IPS DF 19.7 (cell line): ENCODE data around the gene GAL3ST1.
"Not testable (repeated sequence)": the region's sequence is repeated elsewhere in the genome, so short reads cannot be mapped to it uniquely, and the experiment has no call there.

Source experiments
- DNase-seq: peaks from one replicate; pipeline ENCODE4 v3.0.0-alpha.2; 2013; ENCODE audit warnings: low read depth, low spot score

GAL3ST1 gene

DNA sequence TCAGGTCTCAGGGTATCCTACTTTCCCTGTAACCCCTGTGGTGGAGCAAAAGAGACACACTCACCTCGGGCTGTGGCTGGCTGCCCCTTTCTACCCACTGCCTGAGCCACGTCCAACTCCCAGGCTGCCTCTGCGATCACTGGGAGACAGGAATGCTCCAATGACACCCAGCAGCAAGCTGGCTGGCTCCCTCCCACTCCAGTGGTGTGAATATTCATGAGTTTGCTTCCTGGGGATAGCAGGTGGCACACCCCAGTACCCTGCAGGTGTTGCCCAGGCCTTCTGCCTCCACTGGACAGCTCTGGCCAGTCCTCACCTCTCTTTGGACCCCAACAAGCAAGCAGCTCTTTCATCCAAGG is 9.7 kb downstream of the GAL3ST1 start:
- DNase-seq: no peak

DNA sequence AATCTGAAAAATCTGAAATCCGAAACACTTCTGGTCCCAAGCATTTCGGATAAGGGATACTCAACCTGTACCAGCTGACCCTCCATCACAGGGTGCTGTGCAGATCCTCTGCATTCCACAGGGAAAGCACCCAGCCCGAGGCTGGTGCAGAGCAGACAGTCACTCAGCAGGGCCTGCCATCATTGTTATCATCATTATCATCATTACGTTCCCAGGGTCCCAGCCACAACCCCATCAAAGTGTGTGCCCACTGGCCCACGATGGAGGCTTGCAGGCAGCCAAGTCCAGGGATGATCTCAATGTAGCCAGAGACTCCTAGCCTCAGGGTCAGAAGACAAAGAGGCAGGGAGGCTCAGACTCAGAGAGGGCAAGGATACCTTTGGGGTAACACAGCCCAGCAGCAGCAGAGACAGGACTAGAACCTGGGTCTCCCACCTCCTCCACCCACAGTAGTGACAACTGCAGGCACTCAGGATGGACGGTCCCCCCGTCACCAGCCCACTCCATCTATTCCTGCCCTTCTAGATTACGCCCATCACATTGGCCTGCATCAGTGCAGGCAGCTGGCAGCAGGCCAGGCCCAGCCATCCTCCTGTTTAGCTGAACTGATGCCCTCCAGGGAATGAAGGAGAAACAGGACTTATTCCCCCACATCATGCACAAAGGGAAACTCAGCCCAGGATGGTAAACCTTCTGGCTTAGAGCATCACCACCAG is 10.3 kb downstream of the GAL3ST1 start:
- DNase-seq: no peak

DNA sequence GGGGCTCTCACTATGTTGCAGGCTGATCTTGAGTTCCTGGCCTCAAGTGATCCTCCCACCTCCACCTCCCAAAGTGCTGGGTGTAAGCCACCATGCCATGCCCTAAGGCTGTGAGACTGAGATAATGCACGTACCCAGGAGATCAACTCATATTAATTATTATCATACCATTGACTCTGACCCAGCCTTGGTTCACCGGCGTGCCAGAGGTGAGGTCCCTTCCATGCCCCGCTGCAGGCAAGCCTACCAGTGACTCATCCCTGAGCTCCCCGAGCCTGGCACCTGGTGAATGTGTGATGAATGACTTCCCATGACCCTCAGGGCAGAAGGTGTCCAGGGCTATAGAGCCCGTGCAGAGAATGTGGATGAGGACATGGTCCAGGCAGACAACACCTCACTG is 12.1 kb downstream of the GAL3ST1 start:
- DNase-seq: no peak

DNA sequence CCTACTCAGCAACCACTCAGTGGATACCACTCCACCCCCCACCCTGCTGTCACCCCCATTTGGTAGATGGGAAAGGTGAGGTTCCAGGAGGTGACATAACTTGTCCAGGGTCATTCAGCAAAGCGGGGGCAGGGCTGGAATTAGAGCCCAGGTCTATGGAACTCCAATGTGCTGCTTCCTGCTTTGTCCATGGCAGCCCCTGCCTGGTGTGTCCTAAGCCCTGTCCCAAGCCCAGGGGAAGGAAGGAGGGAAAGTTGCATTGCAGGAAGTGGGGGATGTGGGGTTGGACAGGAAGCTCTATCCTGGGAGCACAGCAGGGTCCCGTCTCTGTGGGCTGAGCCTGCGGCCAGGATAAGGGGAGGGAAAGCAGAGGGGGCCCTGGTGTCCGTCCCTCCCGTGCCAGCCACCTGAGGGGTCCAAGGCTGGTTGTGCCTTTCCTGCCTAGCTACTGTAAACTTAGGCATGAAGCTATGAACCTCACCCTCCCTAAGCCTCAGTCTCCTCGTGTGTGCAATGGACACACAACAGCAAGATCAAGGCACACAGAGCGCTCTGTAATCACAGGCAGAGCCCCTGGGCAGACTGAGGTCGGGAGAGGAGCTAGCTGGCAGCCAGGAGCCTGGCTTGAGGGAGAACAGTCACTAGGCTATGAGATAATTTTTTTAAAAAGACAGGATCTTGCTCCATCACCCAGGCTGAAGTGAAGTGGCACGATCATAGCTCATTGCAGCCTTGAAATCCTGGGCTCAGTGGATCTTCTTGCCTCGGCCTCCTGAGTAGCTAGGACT is 12.9 kb downstream of the GAL3ST1 start:
- DNase-seq: peak; percentile 75

DNA sequence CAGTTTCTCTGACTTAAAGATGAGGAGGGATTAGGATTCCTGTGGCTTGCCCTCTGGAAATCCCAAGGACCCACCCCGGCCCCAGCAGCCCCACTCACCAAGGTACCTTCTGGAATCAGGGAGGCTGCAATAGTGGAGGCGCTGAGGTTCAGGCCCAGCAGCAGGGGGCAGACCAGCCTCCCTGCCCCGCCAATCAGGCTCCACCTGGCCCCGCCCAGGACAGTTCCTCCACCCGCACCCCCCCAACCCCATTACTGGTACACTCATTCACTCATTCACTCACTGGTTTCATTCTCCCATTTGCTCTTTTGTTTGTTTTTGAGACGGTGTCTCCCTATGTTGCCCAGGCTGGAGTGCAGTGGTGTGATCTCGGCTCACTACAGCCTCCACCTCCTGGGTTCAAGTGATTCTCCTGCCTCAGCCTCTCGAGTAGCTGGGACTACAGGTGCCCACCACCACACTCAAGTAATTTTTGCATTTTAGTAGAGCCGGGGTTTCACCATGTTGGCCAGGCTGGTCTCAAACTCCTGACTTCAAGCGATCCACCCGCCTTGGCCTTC is 13.7 kb downstream of the GAL3ST1 start:
- not testable (repeated sequence) for DNase-seq

DNA sequence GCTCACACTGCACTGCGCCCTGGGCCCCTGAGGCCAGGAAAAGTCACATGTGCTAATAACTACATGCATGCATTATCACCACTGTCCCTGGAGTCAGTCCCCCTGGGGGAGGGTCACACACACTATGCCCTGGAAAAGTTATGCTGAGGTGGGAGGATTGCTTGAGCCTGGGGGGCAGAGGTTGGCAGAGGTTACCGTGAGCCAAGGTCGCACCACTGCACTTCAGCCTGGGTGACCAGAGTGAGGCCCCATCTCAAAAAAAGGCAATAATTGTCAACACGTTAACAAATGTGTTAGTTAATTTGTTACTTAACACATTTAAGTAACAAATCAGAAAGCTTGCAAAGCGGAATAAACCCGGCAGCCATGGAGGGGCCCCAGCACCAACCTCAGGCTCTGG is 14.6 kb downstream of the GAL3ST1 start:
- DNase-seq: no peak

DNA sequence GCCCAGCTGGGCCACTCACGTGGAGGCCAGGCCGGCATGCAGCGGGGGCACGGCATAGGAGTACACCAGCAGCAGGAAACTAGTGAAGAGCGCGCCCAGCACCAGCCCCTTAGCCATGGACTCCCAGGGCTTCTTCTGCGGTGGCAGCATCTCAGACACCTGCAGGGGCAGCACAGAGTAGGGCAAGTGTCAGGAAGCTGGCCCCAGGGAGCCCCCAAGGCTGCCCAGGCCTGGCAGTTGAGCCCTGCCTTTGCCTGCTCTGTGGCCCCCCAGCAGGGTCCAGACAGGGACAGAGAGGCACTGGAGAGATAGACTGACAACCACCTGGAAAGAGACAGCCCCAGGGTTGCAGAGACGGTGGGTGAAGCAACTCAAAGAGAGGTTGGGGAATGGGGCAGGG is 17.2 kb downstream of the GAL3ST1 start:
- DNase-seq: no peak

DNA sequence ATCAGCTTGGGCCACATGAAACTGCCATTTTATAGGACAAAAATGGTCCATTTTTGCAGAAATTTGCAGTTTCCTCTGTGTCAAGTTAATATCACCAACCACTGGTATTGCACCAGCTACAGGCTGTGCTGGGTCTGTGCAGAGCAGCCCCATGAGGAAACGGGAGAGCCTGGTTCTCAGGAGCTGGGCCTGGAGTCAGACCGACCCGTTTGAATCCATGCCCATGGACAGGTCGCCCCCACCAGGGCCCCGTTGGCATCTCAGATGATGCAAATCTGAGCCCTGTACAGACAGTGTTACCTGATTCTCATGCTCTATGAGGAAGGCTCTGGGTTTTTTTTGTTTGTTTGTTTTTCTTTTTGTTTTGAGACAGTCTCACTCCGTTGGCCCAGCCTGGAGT is 18.1 kb downstream of the GAL3ST1 start:
- DNase-seq: no peak

DNA sequence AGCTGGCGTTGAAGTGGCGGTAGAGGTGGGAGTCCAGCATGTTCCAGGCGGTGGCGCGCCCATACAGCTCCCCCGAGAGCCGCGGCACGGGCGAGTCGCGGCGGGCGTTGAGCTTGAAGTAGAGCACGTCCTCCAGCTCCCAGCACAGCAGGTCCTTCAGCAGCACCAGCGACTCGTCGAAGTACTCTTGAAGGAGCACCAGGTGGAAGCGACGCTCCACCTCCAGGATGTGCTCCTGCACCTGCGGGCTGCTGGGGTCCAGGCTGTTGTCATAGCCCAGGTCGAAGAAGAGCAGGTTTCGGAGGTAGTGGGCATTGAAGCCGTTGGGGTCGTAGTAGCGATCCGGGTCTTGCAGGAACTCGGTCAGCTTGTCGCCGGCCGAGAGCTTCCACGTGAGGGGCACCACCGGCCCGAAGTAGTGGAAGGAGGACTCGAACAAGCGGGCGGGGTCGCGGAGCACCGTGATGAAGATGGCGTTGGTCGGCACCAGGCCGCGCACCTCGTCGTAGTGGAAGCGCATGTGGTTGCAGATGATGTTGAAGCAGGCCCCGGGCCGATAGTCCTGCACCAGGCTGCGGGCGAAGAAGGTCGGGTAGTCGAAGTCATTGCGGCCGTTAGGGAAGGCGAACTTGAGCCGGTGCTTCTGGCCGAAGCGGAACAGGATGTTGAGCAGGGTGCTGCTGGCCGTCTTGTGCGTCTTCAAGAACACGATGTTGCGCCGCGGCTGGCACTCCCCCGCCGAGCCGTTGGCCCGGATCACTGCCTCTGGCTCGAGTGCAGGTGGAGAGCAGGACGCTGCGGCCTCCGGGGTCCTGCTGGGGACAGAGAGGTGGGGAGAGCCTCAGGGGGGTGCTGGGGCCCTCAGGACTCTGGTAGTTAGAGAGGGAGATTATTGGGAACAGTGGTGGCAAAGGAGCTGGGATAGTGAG is 18.9 kb downstream of the GAL3ST1 start:
- no peak for DNase-seq

DNA sequence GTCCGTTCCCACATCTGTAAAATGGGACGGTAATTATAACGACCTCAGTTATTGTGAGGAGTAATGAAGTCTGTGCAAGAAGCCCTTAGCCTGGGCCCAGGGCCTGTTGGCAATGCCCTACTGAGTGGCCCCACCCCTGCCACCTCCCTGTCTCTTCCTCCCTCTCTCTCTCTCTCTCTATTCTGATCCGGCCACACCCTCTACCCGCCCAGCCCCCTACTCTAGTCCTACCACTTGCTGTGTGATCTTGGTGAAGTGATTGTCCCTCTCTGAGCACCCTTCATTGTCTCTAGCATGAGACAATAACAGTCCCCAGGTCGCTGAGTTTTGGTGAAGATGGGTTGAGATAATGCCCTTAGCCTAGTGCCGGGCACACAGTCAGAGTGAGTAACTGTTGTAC is 20.5 kb downstream of the GAL3ST1 start:
- DNase-seq: no peak

DNA sequence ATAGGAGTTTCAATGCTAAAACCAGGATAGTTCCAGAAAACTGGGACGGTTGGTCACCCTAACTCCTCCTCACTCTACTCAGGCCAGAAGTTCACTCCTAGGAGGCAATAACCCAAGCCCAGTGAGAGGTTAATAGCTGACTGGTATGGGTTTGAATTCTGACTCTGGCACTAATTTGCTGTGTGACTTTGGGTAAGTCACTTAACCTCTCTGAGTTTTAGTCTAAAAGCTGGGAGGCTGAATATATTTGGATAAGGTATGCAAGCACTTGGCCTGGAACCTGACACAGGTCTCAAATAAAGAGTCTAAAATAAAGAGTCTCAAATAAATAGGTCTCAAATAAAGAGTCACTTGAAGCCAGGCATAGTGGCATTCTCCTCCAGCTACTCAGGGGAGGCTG is 21.7 kb downstream of the GAL3ST1 start:
- DNase-seq: no peak

DNA sequence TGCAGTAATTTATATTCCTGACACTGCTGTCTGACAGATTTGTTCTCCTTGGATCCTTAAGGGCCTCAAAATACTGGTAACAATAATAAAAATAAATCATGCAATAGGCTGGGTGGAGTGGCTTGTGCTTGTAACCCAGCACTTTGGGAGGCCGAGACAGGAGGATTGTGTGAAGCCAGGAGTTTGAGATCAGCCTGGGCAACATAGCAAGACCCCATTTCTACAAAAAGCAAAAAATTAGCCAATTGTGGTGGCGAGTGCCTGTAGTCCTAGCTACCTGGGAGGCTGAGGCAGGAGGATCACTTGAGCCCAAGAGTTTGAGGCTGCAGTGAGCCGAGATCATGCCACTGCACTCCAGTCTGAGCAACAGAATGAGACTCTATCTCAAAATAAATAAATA is 22.7 kb downstream of the GAL3ST1 start:
- not testable (repeated sequence) for DNase-seq

DNA sequence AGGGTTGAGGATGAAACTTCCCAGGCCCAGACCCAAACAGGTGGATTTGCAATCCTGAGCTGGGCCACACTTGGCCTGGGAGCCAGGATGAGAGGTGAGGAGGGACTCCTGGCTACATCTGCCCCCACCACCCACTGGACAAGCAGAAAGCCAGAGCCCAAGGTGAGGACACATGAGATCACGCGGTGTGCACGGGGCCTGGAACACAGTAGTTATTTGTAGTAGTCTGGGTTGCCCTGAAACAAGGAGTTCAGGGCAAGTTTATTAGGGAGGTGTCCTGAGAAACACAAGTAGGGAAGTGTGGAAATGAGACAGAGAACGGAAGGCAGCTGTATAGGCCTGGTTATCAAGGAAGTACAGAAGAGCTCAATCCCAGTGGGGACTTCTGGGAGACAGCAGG is 27.3 kb downstream of the GAL3ST1 start:
- no peak for DNase-seq

DNA sequence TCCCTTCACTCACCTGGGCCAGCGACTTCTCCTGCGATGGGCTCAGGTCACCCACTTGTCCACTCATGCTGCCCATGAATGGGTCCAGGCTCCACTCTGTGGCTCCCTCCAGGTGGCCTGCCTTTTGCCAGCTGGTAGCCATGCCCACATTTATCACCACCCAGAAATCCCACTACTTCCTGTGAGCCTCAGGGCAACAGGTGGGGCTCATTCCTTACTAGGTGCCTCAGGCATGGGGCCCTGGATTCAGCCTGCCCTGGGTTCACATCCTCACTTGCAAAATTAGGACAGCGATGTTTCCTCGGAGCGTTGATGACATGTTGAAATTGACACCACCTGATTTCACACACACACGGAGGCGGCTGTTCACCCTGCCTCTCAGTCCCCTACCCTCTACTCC is 27.8 kb downstream of the GAL3ST1 start, which contains the start of gene SEC14L6:
SEC14L6 (minus strand) TSS at position 126 of the 400 bp plus-strand sequence; CDS start at position 67, 59 bp downstream.
- no peak for DNase-seq

DNA sequence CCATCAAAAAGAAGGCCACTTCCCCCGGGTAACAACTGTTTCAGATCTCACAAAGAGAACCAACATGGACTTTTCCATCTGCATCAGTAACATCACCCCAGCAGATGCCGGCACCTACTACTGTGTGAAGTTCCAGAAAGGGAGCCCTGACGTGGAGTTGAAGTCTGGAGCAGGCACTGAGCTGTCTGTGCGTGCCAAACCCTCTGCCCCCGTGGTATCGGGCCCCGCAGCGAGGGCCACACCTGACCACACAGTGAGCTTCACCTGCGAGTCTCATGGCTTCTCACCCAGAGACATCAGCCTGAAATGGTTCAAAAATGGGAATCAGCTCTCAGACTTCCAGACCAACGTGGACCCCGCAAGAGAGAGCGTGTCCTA is 31.7 kb downstream of the GAL3ST1 start:
- DNase-seq: no peak

DNA sequence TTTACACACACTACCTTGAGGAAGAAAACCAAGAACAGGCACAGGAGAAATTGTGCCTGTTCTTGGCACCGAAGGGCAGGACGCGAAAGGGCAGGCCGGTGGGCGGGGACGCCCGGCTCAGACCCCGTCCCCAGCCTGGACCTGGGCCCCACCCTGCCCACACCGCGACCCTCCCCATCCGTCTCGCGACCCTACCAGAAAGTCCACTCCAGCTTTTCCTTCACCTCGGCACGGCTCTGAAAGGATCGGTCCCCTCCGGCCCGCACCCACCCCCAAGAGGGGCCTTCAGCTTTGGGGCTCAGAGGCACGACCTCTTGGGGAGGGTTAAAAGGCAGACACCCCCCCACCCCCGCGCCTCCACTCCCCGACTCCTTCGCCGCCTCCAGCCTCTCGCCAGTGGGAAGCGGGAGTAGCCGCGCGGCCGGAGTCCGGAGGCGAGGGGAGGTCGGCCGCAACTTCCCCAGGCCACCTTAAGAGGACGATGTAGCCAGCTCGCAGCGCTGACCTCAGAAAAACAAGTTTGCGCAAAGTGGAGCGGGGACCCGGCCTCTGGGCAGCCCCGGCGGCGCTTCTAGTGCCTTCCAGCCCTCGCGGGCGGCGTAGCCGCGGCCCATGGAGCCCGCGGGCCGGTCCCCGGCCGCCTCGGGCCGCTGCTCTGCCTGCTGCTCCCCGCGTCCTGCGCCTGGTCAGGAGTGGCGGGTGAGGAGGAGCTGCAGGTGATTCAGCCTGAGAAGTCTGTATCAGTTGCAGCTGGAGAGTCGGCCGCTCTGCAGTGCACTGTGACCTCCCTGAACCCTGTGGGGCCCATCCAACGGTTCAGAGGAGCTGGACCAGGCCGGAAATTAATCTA is 32.3 kb downstream of the GAL3ST1 start:
- DNase-seq: no peak

DNA sequence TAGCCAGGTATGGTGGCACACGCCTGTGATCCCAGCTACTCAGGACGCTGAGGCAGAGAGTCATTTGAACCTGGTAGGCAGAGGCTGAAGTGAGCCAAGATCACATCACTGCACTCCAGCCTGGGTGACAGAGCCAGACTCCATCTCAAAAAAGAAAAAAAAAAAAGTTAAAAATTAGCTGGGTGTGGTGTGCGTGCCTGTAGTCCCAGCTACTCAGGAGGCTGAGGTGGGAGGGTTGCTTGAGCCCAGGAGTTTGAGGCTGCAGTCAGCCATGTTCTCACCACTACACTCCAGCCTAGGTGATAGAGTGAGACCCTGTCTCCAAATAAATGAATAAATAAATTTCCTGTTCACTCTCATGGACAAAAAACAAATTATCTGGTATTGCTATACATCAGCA is 33.0 kb downstream of the GAL3ST1 start:
- DNase-seq: not testable (repeated sequence)

DNA sequence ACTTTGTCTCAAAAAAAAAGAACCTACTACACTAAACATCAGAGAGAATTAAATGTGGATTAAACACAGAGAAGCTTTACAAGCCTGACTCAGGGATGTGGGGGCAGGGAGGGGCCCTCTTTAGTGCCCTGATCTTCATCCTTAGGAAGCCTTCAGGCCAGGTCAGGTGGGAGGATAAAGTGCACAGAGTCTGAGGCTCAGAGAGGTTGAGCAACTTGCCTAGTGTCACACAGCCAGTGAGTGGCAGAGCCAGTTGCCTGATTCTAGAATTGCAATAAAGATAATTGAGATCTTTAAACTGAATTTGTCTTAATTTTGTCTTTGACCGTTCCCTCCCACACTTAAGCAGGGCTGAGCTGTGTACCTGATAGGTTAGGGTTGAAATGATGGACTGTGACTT is 35.1 kb downstream of the GAL3ST1 start:
- no peak for DNase-seq

DNA sequence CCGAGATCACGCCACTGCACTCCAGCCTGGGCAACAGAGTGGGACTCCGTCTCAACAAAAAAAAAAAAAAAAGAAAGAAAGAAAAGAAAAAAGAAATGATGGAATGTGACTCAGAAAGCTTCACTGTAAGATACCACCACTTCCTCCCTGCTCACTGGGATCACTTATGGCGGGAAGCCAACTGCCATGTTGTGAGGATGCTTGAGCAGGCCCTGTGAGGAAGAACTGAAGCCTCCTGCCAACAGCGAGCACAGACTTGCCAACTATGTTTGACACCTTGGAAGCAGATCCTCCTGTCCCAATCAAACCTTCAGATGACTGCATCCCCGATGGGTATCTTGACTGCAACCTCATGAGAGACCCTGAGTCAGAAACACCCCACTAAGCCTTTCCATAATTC is 36.2 kb downstream of the GAL3ST1 start:
- no peak for DNase-seq

DNA sequence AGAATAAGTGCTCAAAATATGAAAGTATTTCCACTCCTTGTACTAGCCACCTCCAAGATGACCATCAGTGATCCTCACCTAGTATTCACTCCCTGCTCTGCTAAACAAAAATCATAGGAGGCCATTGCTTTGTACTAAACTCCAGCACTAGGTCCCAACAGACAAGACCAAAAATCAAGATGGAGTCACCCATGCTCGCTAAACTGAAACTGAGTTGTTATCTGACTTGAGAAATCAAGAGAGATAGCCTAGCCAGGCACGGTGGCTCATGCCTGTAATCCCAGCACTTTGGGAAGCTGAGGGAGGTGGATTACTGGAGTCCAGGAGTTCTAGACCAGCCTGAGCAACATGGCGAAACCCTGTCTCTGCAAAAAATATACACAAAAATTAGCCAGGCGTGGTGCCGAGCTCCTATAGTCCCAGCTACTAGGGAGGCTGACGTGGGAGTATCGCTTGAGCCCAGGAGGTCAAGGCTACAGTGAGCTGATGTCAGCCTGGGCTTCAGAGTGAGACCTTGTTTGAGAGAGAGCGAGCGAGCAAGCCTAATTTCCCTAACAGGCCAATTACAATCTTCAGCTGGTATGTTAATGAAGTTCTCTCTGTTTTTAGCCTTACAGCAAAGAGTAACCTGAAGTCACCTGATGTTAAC is 37.3 kb downstream of the GAL3ST1 start:
- no peak for DNase-seq
